Measurements from ENCODE around the gene SLC6A19.

DNA sequence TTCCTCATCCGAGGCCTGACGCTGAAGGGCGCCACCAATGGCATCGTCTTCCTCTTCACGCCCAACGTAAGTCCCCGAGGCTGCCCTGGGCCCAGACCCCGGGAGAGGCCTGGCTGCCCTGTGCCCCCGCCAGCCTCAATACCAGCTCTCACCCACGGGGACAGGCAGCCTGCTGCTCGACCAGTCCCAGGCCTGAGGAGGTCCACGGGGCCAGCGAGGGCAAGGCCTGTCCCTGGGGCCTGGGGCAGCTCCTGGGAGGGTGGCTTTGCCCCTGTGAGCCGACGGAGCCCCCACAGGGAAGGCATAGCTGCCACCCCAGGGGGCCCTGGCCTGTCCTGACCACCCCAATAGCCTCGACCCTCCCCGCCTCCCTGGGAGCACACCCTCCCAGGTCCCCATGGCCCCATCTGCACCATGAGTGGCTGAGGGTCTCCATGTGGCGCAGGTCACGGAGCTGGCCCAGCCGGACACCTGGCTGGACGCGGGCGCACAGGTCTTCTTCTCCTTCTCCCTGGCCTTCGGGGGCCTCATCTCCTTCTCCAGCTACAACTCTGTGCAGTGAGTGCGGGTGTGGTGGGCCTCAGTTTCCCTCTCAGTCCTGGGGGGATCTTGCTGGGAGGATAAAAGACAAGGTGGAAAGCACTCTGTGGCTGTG, 12.2 kb downstream of the SLC6A19 start:
- TF ChIP-seq POLR2A (IDR thresholded peaks at IDR 0.05): no peak
- TF ChIP-seq, protein P1, sequence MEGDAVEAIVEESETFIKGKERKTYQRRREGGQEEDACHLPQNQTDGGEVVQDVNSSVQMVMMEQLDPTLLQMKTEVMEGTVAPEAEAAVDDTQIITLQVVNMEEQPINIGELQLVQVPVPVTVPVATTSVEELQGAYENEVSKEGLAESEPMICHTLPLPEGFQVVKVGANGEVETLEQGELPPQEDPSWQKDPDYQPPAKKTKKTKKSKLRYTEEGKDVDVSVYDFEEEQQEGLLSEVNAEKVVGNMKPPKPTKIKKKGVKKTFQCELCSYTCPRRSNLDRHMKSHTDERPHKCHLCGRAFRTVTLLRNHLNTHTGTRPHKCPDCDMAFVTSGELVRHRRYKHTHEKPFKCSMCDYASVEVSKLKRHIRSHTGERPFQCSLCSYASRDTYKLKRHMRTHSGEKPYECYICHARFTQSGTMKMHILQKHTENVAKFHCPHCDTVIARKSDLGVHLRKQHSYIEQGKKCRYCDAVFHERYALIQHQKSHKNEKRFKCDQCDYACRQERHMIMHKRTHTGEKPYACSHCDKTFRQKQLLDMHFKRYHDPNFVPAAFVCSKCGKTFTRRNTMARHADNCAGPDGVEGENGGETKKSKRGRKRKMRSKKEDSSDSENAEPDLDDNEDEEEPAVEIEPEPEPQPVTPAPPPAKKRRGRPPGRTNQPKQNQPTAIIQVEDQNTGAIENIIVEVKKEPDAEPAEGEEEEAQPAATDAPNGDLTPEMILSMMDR (IDR thresholded peaks at IDR 0.05): no peak

Measured in Peyer's patch (tissue), 4 donors.